Astrocyte (in vitro differentiated cells and primary cell): ENCODE measurements around the gene SLC17A1. TPM values are rescaled to one million over a fixed set of nuclear protein-coding genes. Genes with fewer than 3 reads are reported as not detected.

Experiments
- DNase-seq: peaks from one replicate; pipeline ENCODE4 v3.0.0-alpha.2; 2010; ENCODE audit warnings: low read depth
- FAIRE-seq: peaks from 2 replicates; lab custom pipeline; 2011; peaks lifted over from hg19 to GRCh38; lab: Jason Lieb, UNC
- H2AFZ ChIP-seq: 2 replicates; pipeline ENCODE4 v1.6.0; 2012; ENCODE audit warnings: low read depth, low read length, inconsistent platforms
- H3K27ac ChIP-seq: 2 replicates; pipeline ENCODE4 v1.5.1; 2011; ENCODE audit warnings: low read depth, low read length, inconsistent platforms
- H3K27me3 ChIP-seq: 2 replicates; pipeline ENCODE4 v1.6.0; 2011; ENCODE audit warnings: low read length, inconsistent platforms; ENCODE audit not compliant: insufficient read depth
- H3K36me3 ChIP-seq: 2 replicates; pipeline ENCODE4 v1.5.1; 2011; ENCODE audit warnings: low read length, inconsistent platforms; ENCODE audit not compliant: insufficient read depth
- H3K4me1 ChIP-seq: 2 replicates; pipeline ENCODE4 v1.5.1; 2011; ENCODE audit warnings: low read length, inconsistent platforms; ENCODE audit not compliant: insufficient read depth
- H3K4me2 ChIP-seq: 2 replicates; pipeline ENCODE4 v1.6.0; 2012; ENCODE audit warnings: low read length, inconsistent platforms
- H3K4me3 ChIP-seq: 2 replicates; pipeline ENCODE4 v1.5.1; 2011; ENCODE audit warnings: low read depth, mild to moderate bottlenecking, low read length, inconsistent platforms; ENCODE audit not compliant: insufficient read depth
- H3K79me2 ChIP-seq: 2 replicates; pipeline ENCODE4 v1.6.0; 2012; ENCODE audit warnings: mild to moderate bottlenecking, low read length, inconsistent platforms; ENCODE audit not compliant: insufficient read depth
- H3K9ac ChIP-seq: 2 replicates; pipeline ENCODE4 v1.6.0; 2012; ENCODE audit warnings: mild to moderate bottlenecking, low read length, inconsistent platforms
- H3K9me3 ChIP-seq: 2 replicates; pipeline ENCODE4 v1.5.1; 2012; ENCODE audit warnings: low read depth, mild to moderate bottlenecking, low read length, inconsistent platforms; ENCODE audit not compliant: insufficient read depth
- H4K20me1 ChIP-seq: 2 replicates; pipeline ENCODE4 v1.6.0; 2012; ENCODE audit warnings: low read length, inconsistent platforms; ENCODE audit not compliant: insufficient read depth
- H3K27ac Mint-ChIP-seq: one replicate; pipeline ENCODE4 v1.8.0; 2021; ENCODE audit warnings: mild to moderate bottlenecking, mixed read lengths; ENCODE audit not compliant: unreplicated experiment
- H3K27me3 Mint-ChIP-seq: one replicate; pipeline ENCODE4 v1.8.0; 2021; ENCODE audit warnings: low read depth, mixed read lengths; ENCODE audit not compliant: unreplicated experiment
- H3K36me3 Mint-ChIP-seq: one replicate; pipeline ENCODE4 v1.8.0; 2021; ENCODE audit warnings: low read depth, mixed read lengths; ENCODE audit not compliant: unreplicated experiment
- H3K4me1 Mint-ChIP-seq: one replicate; pipeline ENCODE4 v1.8.0; 2021; ENCODE audit warnings: low read depth, mixed read lengths; ENCODE audit not compliant: unreplicated experiment
- H3K4me3 Mint-ChIP-seq: one replicate; pipeline ENCODE4 v1.8.0; 2021; ENCODE audit warnings: mild to moderate bottlenecking, moderate library complexity, mixed read lengths; ENCODE audit not compliant: unreplicated experiment
- H3K9me3 Mint-ChIP-seq: one replicate; pipeline ENCODE4 v1.8.0; 2021; ENCODE audit warnings: mild to moderate bottlenecking, mixed read lengths; ENCODE audit not compliant: unreplicated experiment
- EZH2 ChIP-seq: IDR thresholded peaks from 2 replicates; pipeline ENCODE4 v1.6.1; 2012; ENCODE audit warnings: mild to moderate bottlenecking, low read length, inconsistent platforms; ENCODE audit not compliant: insufficient read depth
- total RNA-seq: library from RNA; stranded (reverse); gene quantifications from 2 replicates; pipeline ENCODE4 v1.2.1, GENCODE V29; 2021
- TF ChIP-seq, protein P1 (sequence below): IDR thresholded peaks from 2 replicates; pipeline ENCODE4 v1.5.1; 2011; ENCODE audit warnings: low read depth, mild to moderate bottlenecking, inconsistent platforms, low read length, moderate library complexity; ENCODE audit not compliant: insufficient read depth

The SLC17A1 gene
- total RNA-seq, 1 donor from 2014 or later: not detected

DNA sequence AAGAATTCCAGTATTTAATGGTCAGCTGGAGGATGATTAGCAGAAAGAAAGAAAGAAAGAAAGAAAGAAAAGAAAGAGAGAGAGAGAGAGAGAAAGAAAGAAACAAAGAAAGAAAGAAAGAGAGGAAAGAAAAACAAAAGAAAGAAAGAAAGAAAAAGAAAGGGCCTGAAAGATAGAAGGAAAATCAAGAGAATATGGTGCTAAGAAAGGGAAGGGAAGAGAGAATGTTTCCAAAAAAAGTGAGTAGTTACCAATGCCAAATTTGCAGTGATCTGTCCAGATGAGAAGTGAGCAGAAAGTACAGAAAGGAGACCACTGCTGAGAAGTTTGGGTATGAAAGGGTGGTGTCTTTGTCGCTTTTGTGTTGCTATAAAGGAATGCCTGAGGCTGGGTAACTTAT lies 50.7 kb downstream of the SLC17A1 start:
- no peaks in the 10 kb centered on the region for H3K27me3 ChIP-seq
- H3K36me3 ChIP-seq: no peaks in the 10 kb centered on the region
- H3K27ac ChIP-seq: no peak overlapping the region
- no peak for FAIRE-seq
- no peaks in the 10 kb centered on the region for H3K79me2 ChIP-seq
- Mint-ChIP-seq H3K27ac (no peak overlapping the region), H3K4me1 (peaks cover 5% of the 10 kb centered on the region), H3K4me3 (no peak overlapping the region), H3K27me3 (no peaks in the 10 kb centered on the region), H3K36me3 (no peaks in the 10 kb centered on the region), H3K9me3 (no peaks in the 10 kb centered on the region)
- H3K4me3 ChIP-seq: no peak overlapping the region
- no peak for TF ChIP-seq EZH2
- TF ChIP-seq, protein P1, sequence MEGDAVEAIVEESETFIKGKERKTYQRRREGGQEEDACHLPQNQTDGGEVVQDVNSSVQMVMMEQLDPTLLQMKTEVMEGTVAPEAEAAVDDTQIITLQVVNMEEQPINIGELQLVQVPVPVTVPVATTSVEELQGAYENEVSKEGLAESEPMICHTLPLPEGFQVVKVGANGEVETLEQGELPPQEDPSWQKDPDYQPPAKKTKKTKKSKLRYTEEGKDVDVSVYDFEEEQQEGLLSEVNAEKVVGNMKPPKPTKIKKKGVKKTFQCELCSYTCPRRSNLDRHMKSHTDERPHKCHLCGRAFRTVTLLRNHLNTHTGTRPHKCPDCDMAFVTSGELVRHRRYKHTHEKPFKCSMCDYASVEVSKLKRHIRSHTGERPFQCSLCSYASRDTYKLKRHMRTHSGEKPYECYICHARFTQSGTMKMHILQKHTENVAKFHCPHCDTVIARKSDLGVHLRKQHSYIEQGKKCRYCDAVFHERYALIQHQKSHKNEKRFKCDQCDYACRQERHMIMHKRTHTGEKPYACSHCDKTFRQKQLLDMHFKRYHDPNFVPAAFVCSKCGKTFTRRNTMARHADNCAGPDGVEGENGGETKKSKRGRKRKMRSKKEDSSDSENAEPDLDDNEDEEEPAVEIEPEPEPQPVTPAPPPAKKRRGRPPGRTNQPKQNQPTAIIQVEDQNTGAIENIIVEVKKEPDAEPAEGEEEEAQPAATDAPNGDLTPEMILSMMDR: no peak
- H4K20me1 ChIP-seq: no peaks in the 10 kb centered on the region
- H3K4me2 ChIP-seq: no peak overlapping the region
- no peak for DNase-seq
- no peaks in the 10 kb centered on the region for H3K9me3 ChIP-seq
- no peak overlapping the region for H2AFZ ChIP-seq
- no peaks in the 10 kb centered on the region for H3K4me1 ChIP-seq
- H3K9ac ChIP-seq: no peak overlapping the region

DNA sequence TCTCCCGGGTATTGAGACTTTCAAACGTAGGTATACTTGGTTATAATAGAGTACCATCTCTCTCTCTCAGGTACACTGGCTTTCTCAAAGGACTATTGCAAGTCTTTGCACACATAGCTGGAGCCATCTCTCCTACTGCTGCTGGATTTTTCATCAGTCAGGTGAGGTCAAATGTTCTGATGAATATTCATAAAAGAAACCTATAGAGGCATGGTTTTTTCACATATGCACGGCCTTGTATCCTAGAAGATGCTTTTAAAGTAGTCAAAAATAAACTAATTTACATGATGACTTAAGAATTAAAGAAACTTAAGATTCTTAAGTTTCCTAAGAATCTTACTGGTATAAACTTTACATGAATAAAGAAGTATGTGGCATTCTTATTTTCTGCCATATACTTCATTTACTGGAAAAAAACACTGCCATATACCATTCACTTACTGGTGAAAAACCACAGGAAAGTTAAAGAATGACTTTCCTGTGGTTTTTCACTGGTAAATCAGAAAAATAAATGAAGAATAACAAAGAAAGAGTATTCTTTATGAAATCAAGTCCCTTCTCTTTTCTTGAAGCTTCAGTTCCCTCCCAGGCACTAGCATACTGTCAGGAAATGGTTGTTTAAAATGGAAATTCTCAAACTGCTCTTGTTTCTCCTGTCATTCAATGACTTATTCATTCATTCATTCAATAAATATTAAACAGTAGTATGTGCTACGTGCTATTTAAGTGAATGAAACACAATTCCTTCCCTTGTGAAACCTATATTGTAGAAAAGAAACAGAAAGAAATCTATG lies 53.8 kb downstream of the SLC17A1 start:
- Histone ChIP-seq H3K9ac (no peak overlapping the region), H3K27ac (no peak overlapping the region), H3K4me2 (no peak overlapping the region), H3K79me2 (no peaks in the 10 kb centered on the region), H3K4me1 (no peaks in the 10 kb centered on the region), H2AFZ (no peak overlapping the region), H3K4me3 (no peak overlapping the region), H3K27me3 (no peaks in the 10 kb centered on the region), H3K9me3 (no peaks in the 10 kb centered on the region), H3K36me3 (no peaks in the 10 kb centered on the region), H4K20me1 (no peaks in the 10 kb centered on the region)
- Mint-ChIP-seq H3K4me1 (peaks cover 5% of the 10 kb centered on the region), H3K36me3 (no peaks in the 10 kb centered on the region), H3K9me3 (no peaks in the 10 kb centered on the region), H3K27me3 (no peaks in the 10 kb centered on the region), H3K4me3 (no peak overlapping the region), H3K27ac (no peak overlapping the region)
- FAIRE-seq (no peak), DNase-seq (no peak)
- TF ChIP-seq, protein P1: no peak
- TF ChIP-seq EZH2: no peak

DNA sequence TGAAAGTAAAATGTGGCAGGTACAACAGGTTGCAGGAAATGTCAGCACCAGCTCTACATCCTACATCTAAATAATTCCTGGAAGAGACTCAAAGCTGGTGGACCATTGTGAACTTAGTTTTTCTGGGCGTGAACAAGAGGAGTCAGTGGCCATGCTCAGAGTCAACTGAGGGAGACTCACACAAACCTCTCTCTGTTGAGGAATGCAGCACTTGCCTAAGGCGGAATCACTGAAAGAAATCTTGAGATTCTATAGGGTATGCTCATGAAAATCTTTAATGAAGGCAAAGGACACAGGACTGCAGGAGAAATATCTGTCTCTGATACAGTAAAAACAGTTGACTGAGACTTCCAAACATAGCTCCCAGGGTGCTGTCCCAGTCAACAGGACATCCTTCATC lies 54.8 kb downstream of the SLC17A1 start:
- Histone ChIP-seq H3K27me3 (no peaks in the 10 kb centered on the region), H3K79me2 (no peaks in the 10 kb centered on the region), H3K4me1 (no peaks in the 10 kb centered on the region), H3K27ac (no peak overlapping the region), H3K9me3 (no peaks in the 10 kb centered on the region), H4K20me1 (no peaks in the 10 kb centered on the region), H3K4me3 (no peak overlapping the region), H3K9ac (no peak overlapping the region), H3K36me3 (no peaks in the 10 kb centered on the region), H2AFZ (no peak overlapping the region), H3K4me2 (no peak overlapping the region)
- H3K4me1 Mint-ChIP-seq: peaks cover 5% of the 10 kb centered on the region
- no peaks in the 10 kb centered on the region for H3K27me3 Mint-ChIP-seq
- no peaks in the 10 kb centered on the region for H3K9me3 Mint-ChIP-seq
- H3K27ac Mint-ChIP-seq: no peak overlapping the region
- FAIRE-seq (no peak), DNase-seq (no peak)
- no peak overlapping the region for H3K4me3 Mint-ChIP-seq
- H3K36me3 Mint-ChIP-seq: no peaks in the 10 kb centered on the region
- TF ChIP-seq EZH2: no peak
- TF ChIP-seq, protein P1: no peak
